Left lung (tissue), 10 donors: ENCODE results near the gene SLIT3. TPM values are rescaled to one million over a fixed set of nuclear protein-coding genes. Genes with fewer than 3 reads are reported as not detected.

Experiments used
- ATAC-seq: fragments of 200-7000 bp; cut with Tn5 transposase; one replicate; pipeline ENCODE4 v1.9.1; 2020; ENCODE audit warnings: moderate library complexity
- DNase-seq, 4 donors: peaks; one replicate each; pipeline ENCODE4 v3.0.0-alpha.2; 2013 to 2020
- H3K27ac ChIP-seq, 2 donors: fragments of 200-600 bp; sonication (generic) in 1 of 2; one replicate each; pipeline versions ENCODE4 v1.5.0 to v1.8.0; 2020 to 2021
- H3K27me3 ChIP-seq, 2 donors: fragments of 200-600 bp; sonication (generic) in 1 of 2; one replicate each; pipeline versions ENCODE4 v1.5.0 to v1.8.0; 2020 to 2021
- H3K36me3 ChIP-seq, 2 donors: fragments of 200-600 bp; sonication (generic) in 1 of 2; one replicate each; pipeline versions ENCODE4 v1.5.0 to v1.8.0; 2020 to 2021
- H3K4me1 ChIP-seq, 2 donors: fragments of 200-600 bp; one replicate each; pipeline ENCODE4 v1.8.0; 2021
- H3K4me3 ChIP-seq, 2 donors: fragments of 200-600 bp; sonication (generic) in 1 of 2; one replicate each; pipeline versions ENCODE4 v1.5.0 to v1.8.0; 2020 to 2021; ENCODE audit warnings: mild to moderate bottlenecking in 1 of 2
- H3K9me3 ChIP-seq, 2 donors: fragments of 200-600 bp; sonication (generic) in 1 of 2; one replicate each; pipeline versions ENCODE4 v1.5.0 to v1.8.0; 2020 to 2021
- CTCF ChIP-seq, 2 donors: fragments of 200-600 bp; sonication (generic) in 1 of 2; IDR thresholded peaks; one replicate each; pipeline versions ENCODE4 v1.5.0 to v1.8.0; 2021; ENCODE audit warnings: antibody characterized with exemption in 2 of 2
- intact Hi-C, 2 donors: fragments of 100-400 bp; cut with DNase I; formaldehyde crosslinking; loops; one replicate each; pipeline versions ENCODE4 v1.11.2 to v1.14.2; 2022
- polyA plus RNA-seq, 6 donors: library from polyadenylated mRNA; unstranded; fragments of 120-200 nt; gene quantifications; one replicate each; pipeline ENCODE4 v1.2.1, GENCODE V29; 2013; ENCODE audit not compliant: insufficient read length in 6 of 6
- total RNA-seq, 2 donors: library from RNA; stranded (reverse); fragmentation: NEBNext Ultra II Directional; extraction: Animal tissue kit (Norgen Biotek cat#: 25700); gene quantifications; one replicate each; pipeline ENCODE4 v1.2.1, GENCODE V29; 2021
- donor health status: DM: no; HTN: yes; CAD: no.
- donor health status: DM: no; HTN: no; CAD: no.

SLIT3 gene
- total and polyA plus RNA-seq, 8 donors: 37.6 to 77.1 (median 45.9) TPM

GRCh38 chr5:168899673-168900072, 401.3 kb downstream of the SLIT3 start:
- no peak for TF ChIP-seq CTCF (IDR thresholded peaks at IDR 0.05)
- Histone ChIP-seq H3K4me1 (no peaks in the 10 kb centered on the region), H3K27ac (no peak overlapping the region), H3K27me3 (no peaks in the 10 kb centered on the region), H3K36me3 (no peaks in the 10 kb centered on the region), H3K4me3 (no peak overlapping the region), H3K9me3 (no peaks in the 10 kb centered on the region)
- intact Hi-C loops: no loop called here
- DNase-seq (no peak), ATAC-seq (no peak)

GRCh38 chr5:168899264-168899663, 401.7 kb downstream of the SLIT3 start:
- no peak for TF ChIP-seq CTCF (IDR thresholded peaks at IDR 0.05)
- DNase-seq (no peak), ATAC-seq (no peak)
- H3K36me3 ChIP-seq: no peaks in the 10 kb centered on the region
- peaks cover 0 to 3% of the 10 kb centered on the region in 2 donors for H3K27me3 ChIP-seq
- no peaks in the 10 kb centered on the region for H3K4me1 ChIP-seq
- H3K9me3 ChIP-seq: no peaks in the 10 kb centered on the region
- H3K4me3 ChIP-seq: no peak overlapping the region
- no peak overlapping the region for H3K27ac ChIP-seq
- intact Hi-C loops: no loop called here

GRCh38 chr5:168898247-168898911, 402.6 kb downstream of the SLIT3 start:
- no peak for ATAC-seq
- no peak overlapping the region for H3K4me3 ChIP-seq
- H3K27me3 ChIP-seq: peaks cover 0 to 3% of the 10 kb centered on the region in 2 donors
- no peak for TF ChIP-seq CTCF (IDR thresholded peaks at IDR 0.05)
- no peak for DNase-seq
- intact Hi-C loops: no loop called here
- no peaks in the 10 kb centered on the region for H3K36me3 ChIP-seq
- no peaks in the 10 kb centered on the region for H3K9me3 ChIP-seq
- H3K4me1 ChIP-seq: no peaks in the 10 kb centered on the region
- no peak overlapping the region for H3K27ac ChIP-seq

GRCh38 chr5:168897387-168898122, 403.4 kb downstream of the SLIT3 start:
- Histone ChIP-seq H3K27me3 (peaks cover 0 to 10% of the 10 kb centered on the region in 2 donors), H3K27ac (no peak overlapping the region), H3K4me3 (no peak overlapping the region), H3K9me3 (no peaks in the 10 kb centered on the region), H3K4me1 (no peaks in the 10 kb centered on the region), H3K36me3 (no peaks in the 10 kb centered on the region)
- TF ChIP-seq CTCF (IDR thresholded peaks at IDR 0.05): no peak
- DNase-seq (no peak), ATAC-seq (no peak)
- intact Hi-C loops: no loop called here

- Histone ChIP-seq H3K9me3 (no peaks in the 10 kb centered on the region), H3K4me3 (no peak overlapping the region), H3K36me3 (no peaks in the 10 kb centered on the region), H3K27me3 (peaks cover 0 to 10% of the 10 kb centered on the region in 2 donors), H3K27ac (no peak overlapping the region), H3K4me1 (no peaks in the 10 kb centered on the region)
- intact Hi-C loops: no loop called here
- no peak for TF ChIP-seq CTCF (IDR thresholded peaks at IDR 0.05)
- no peak for ATAC-seq
- DNase-seq: no peak
These were observed 405.5 kb downstream of the SLIT3 start for GRCh38 chr5:168895295-168896071.
